IMR-90 (cell line): Measurements from ENCODE around the gene NPEPL1. TPM values are rescaled to one million over a fixed set of nuclear protein-coding genes. Genes with fewer than 3 reads are reported as not detected.

Experiments used
- ATAC-seq: fragments of 200-7000 bp; cut with Tn5 transposase; 2 replicates; pipeline ENCODE4 v1.9.1; 2020; ENCODE audit warnings: low read depth, mild to moderate bottlenecking, moderate library complexity
- BruUV-seq: library from RNA; stranded (reverse); fragments of 400-500 nt; replicated peaks from 2 replicates; lab custom pipeline; 2021; lab: Mats Ljungman, UMichigan
- CTCF ChIA-PET: fragments of 300-600 bp; formaldehyde crosslinking; extraction: SDS; loops from one replicate; lab custom pipeline; 2021; ENCODE audit warnings: antibody characterized with exemption; lab: Yijun Ruan, JAX
- POLR2A ChIA-PET: fragments of 300-600 bp; sonication (Branson Sonifier 250); formaldehyde crosslinking; loops from one replicate; lab custom pipeline; 2022; ENCODE audit warnings: antibody characterized with exemption; ENCODE audit not compliant: unreplicated experiment; lab: Charles Lee
- DNase-seq: peaks from one replicate; pipeline ENCODE4 v3.0.0; 2013
- H2AFZ ChIP-seq: replicated peaks from 2 replicates; pipeline ENCODE3; 2013; ENCODE audit warnings: low read length, mild to moderate bottlenecking; ENCODE audit not compliant: poor library complexity
- H2AK5ac ChIP-seq: 2 replicates; pipeline ENCODE4 v1.6.1; 2013; ENCODE audit warnings: low read depth, low read length, inconsistent platforms
- H2AK9ac ChIP-seq: replicated peaks from 2 replicates; pipeline ENCODE3; 2013; ENCODE audit warnings: mild to moderate bottlenecking, low read depth, low read length, moderate library complexity; ENCODE audit not compliant: poor library complexity
- H2BK120ac ChIP-seq: 2 replicates; pipeline ENCODE4 v1.6.1; 2013; ENCODE audit warnings: low read depth, low read length, inconsistent platforms
- H2BK15ac ChIP-seq: 3 replicates; pipeline ENCODE4 v1.6.1; 2013; ENCODE audit warnings: low read depth, low read length, inconsistent platforms
- H2BK20ac ChIP-seq: 2 replicates; pipeline ENCODE4 v1.6.1; 2013; ENCODE audit warnings: low read depth, mild to moderate bottlenecking, inconsistent platforms, low read length, moderate library complexity
- H2BK5ac ChIP-seq: 2 replicates; pipeline ENCODE4 v1.6.1; 2013; ENCODE audit warnings: mild to moderate bottlenecking, low read depth, low read length, inconsistent platforms; ENCODE audit not compliant: poor library complexity, severe bottlenecking
- H3K14ac ChIP-seq: replicated peaks from 2 replicates; pipeline ENCODE4 v1.6.1; 2013; ENCODE audit warnings: low read depth, low read length, inconsistent platforms
- H3K18ac ChIP-seq: 2 replicates; pipeline ENCODE4 v1.6.1; 2013; ENCODE audit warnings: low read depth, low read length, control low read depth
- H3K23ac ChIP-seq: 2 replicates; pipeline ENCODE4 v1.6.1; 2013; ENCODE audit warnings: low read depth, low read length, inconsistent platforms
- H3K27ac ChIP-seq: 2 replicates; pipeline ENCODE4 v1.5.1; 2013; ENCODE audit warnings: mild to moderate bottlenecking, control low read depth, low read length; ENCODE audit not compliant: insufficient read depth
- H3K27me3 ChIP-seq: 2 replicates; pipeline ENCODE4 v1.6.1; 2013; ENCODE audit warnings: low read length; ENCODE audit not compliant: control insufficient read depth, insufficient read depth
- H3K36me3 ChIP-seq: 2 replicates; pipeline ENCODE4 v1.6.1; 2013; ENCODE audit warnings: low read length, mixed read lengths; ENCODE audit not compliant: control insufficient read depth, insufficient read depth
- H3K4ac ChIP-seq: 2 replicates; pipeline ENCODE4 v1.6.1; 2013; ENCODE audit warnings: low read depth, low read length, inconsistent platforms
- H3K4me1 ChIP-seq: 2 replicates; pipeline ENCODE4 v1.6.1; 2013; ENCODE audit warnings: low read length, mixed read lengths; ENCODE audit not compliant: control insufficient read depth, insufficient read depth
- H3K4me2 ChIP-seq: 2 replicates; pipeline ENCODE4 v1.6.1; 2013; ENCODE audit warnings: low read depth, mild to moderate bottlenecking, control low read depth, low read length, moderate library complexity
- H3K4me3 ChIP-seq: 2 replicates; pipeline ENCODE4 v1.5.1; 2013; ENCODE audit warnings: low read depth, mild to moderate bottlenecking, control low read depth, low read length, moderate library complexity; ENCODE audit not compliant: insufficient read depth
- H3K56ac ChIP-seq: 2 replicates; pipeline ENCODE4 v1.6.1; 2013; ENCODE audit warnings: low read length, inconsistent platforms; ENCODE audit not compliant: insufficient read depth; ENCODE audit errors: extremely low read depth
- H3K79me1 ChIP-seq, 2 experiments: 2 replicates each; pipeline ENCODE4 v1.6.1; 2013; ENCODE audit warnings: low read length in 2 of 2, inconsistent platforms in 1 of 2, low read depth in 1 of 2
- H3K9ac ChIP-seq: 2 replicates; pipeline ENCODE4 v1.6.1; 2013; ENCODE audit warnings: low read depth, low read length, control low read depth
- H3K9me1 ChIP-seq: 2 replicates; pipeline ENCODE4 v1.6.1; 2013; ENCODE audit warnings: low read length, inconsistent platforms; ENCODE audit not compliant: insufficient read depth
- H3K9me3 ChIP-seq: 2 replicates; pipeline ENCODE4 v1.6.1; 2013; ENCODE audit warnings: low read length; ENCODE audit not compliant: control insufficient read depth, insufficient read depth
- H4K20me1 ChIP-seq: 2 replicates; pipeline ENCODE4 v1.6.1; 2013; ENCODE audit warnings: low read length, inconsistent platforms; ENCODE audit not compliant: insufficient read depth
- H4K5ac ChIP-seq: 2 replicates; pipeline ENCODE4 v1.6.1; 2013; ENCODE audit warnings: mild to moderate bottlenecking, low read depth, low read length, control low read depth
- H4K8ac ChIP-seq, 2 experiments: 2 replicates each; pipeline ENCODE4 v1.6.1; 2013; ENCODE audit warnings: low read depth in 2 of 2, low read length in 2 of 2, control low read depth in 1 of 2, inconsistent platforms in 1 of 2
- H4K91ac ChIP-seq: 2 replicates; pipeline ENCODE4 v1.6.1; 2013; ENCODE audit warnings: low read depth, low read length, inconsistent platforms; ENCODE audit not compliant: insufficient read depth
- BHLHE40 ChIP-seq: fragments of 150-350 bp; IDR thresholded peaks from 2 replicates; pipeline ENCODE4 v1.6.1; 2016; ENCODE audit warnings: mild to moderate bottlenecking, low read depth, low read length
- CEBPB ChIP-seq: IDR thresholded peaks from 2 replicates; pipeline ENCODE4 v1.6.1; 2012; ENCODE audit warnings: low read depth, low read length, improper control_type of control experiment
- CHD1 ChIP-seq: IDR thresholded peaks from 2 replicates; pipeline ENCODE4 v1.6.1; 2012; ENCODE audit warnings: low read depth, low read length, improper control_type of control experiment
- CTCF ChIP-seq: conservative IDR thresholded peaks from 2 replicates; pipeline ENCODE4 v1.5.1; 2012; ENCODE audit warnings: mild to moderate bottlenecking, low read depth, low read length, improper control_type of control experiment
- FOS ChIP-seq: fragments of 150-350 bp; IDR thresholded peaks from 2 replicates; pipeline ENCODE4 v1.6.1; 2016; ENCODE audit warnings: low read depth, low read length
- MAFK ChIP-seq: IDR thresholded peaks from 2 replicates; pipeline ENCODE4 v1.6.1; 2012; ENCODE audit warnings: low read depth, low read length, improper control_type of control experiment
- MAZ ChIP-seq: IDR thresholded peaks from 2 replicates; pipeline ENCODE4 v1.6.1; 2012; ENCODE audit warnings: low read depth, mild to moderate bottlenecking, low read length, improper control_type of control experiment, moderate library complexity, borderline replicate concordance
- MXI1 ChIP-seq: IDR thresholded peaks from 2 replicates; pipeline ENCODE4 v1.6.1; 2012; ENCODE audit warnings: low read depth, mild to moderate bottlenecking, low read length, moderate library complexity, borderline replicate concordance
- NFE2L2 ChIP-seq: fragments of 150-350 bp; IDR thresholded peaks from 2 replicates; pipeline ENCODE4 v1.6.1; 2016; ENCODE audit warnings: low read depth, mild to moderate bottlenecking, low read length
- POLR2A ChIP-seq: IDR thresholded peaks from 2 replicates; pipeline ENCODE4 v1.6.1; 2012; ENCODE audit warnings: mild to moderate bottlenecking, low read depth, low read length
- RAD21 ChIP-seq: IDR thresholded peaks from 2 replicates; pipeline ENCODE4 v1.6.1; 2012; ENCODE audit warnings: low read length, improper control_type of control experiment
- RCOR1 ChIP-seq: IDR thresholded peaks from 2 replicates; pipeline ENCODE4 v1.6.1; 2012; ENCODE audit warnings: mild to moderate bottlenecking, low read length, improper control_type of control experiment; ENCODE audit not compliant: insufficient replicate concordance
- RFX5 ChIP-seq: IDR thresholded peaks from 2 replicates; pipeline ENCODE4 v1.8.0; 2012; ENCODE audit warnings: low read depth, mild to moderate bottlenecking, low read length, moderate library complexity
- SMC3 ChIP-seq: fragments of 150-350 bp; IDR thresholded peaks from 2 replicates; pipeline ENCODE4 v1.6.1; 2016; ENCODE audit warnings: low read depth, mild to moderate bottlenecking, antibody characterized with exemption, low read length, moderate library complexity
- USF2 ChIP-seq: fragments of 150-350 bp; IDR thresholded peaks from 2 replicates; pipeline ENCODE4 v1.6.1; 2017; ENCODE audit warnings: mild to moderate bottlenecking, antibody characterized with exemption, low read length, low read depth
- WGBS, 2 experiments: methylation state at CpG; one replicate each; pipeline versions ENCODE4 v1.1.5 to v1.1.7; 2013; ENCODE audit warnings: missing lambda C conversion rate in 2 of 2; ENCODE audit not compliant: insufficient read length in 1 of 2; ENCODE audit errors: extremely low coverage in 2 of 2; 5-methylcytosine and 5-hydroxymethylcytosine counted together
- dilution Hi-C: fragments of 300-500 bp; cut with HindIII; formaldehyde crosslinking; loops from one replicate; pipeline ENCODE4 v1.14.3; 2018; ENCODE audit warnings: low sequenced_read_pairs; ENCODE audit not compliant: unreplicated experiment
- in situ Hi-C: fragments of 300-500 bp; cut with MboI; formaldehyde crosslinking; loops from 3 replicates; pipeline ENCODE4 v1.14.3; 2019; ENCODE audit warnings: low sequenced_read_pairs, inconsistent platforms, mixed read lengths
- intact Hi-C: fragments of 100-400 bp; cut with micrococcal nuclease; formaldehyde crosslinking; loops from 2 replicates; pipeline ENCODE4 v1.10.0; 2022
- polyA plus RNA-seq, 3 experiments: library from polyadenylated mRNA; depleted of rRNA; stranded (reverse); fragments of >200 nt; gene quantifications; 2 replicates each; pipeline ENCODE4 v1.2.3, GENCODE V29; 2012; ENCODE audit warnings: low replicate concordance in 1 of 3
- total RNA-seq: library from RNA; depleted of rRNA; stranded (reverse); fragments of >200 nt; gene quantifications from 2 replicates; pipeline ENCODE4 v1.2.3, GENCODE V29; 2012
- TF ChIP-seq, protein P1 (sequence below): fragments of 150-350 bp; IDR thresholded peaks from 2 replicates; pipeline ENCODE4 v1.6.1; 2016; ENCODE audit warnings: low read depth, mild to moderate bottlenecking, low read length, moderate library complexity, borderline replicate concordance

The NPEPL1 gene
- total and polyA plus RNA-seq, 2 of the 4 experiments (the other 2 are of a cell fraction) = 6.3 to 10.4 TPM

DNA sequence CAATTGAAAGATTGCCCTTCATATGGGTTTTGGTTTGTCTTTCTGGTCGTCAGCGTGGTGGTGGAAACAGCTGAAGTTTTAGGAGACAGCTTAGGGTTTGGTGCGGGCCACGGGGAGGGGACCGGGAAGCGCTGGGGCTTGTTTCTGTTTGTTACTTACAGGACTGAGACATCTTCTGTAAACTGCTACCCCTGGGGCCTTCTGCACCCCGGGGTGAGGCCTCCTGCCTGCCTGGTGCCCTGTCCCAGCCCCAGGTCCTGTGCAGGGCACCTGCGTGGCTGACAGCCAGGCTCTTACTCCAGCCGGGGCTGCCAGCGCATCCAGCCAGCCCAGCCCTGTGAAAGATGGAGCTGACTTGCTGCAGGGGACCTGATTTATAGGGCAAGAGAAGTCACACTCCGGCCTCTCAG is 22.8 kb downstream of the NPEPL1 start:
- H4K20me1 ChIP-seq = no peaks in the 10 kb centered on the region
- H4K8ac ChIP-seq = no peak overlapping the region
- H3K27me3 ChIP-seq = peaks cover 9% of the 10 kb centered on the region
- no peak overlapping the region for H2AK9ac ChIP-seq
- H3K9ac ChIP-seq = no peak overlapping the region
- H3K56ac ChIP-seq = no peak overlapping the region
- no peak overlapping the region for H3K4me2 ChIP-seq
- H2BK120ac ChIP-seq = no peak overlapping the region
- no peak overlapping the region for H2BK5ac ChIP-seq
- H3K18ac ChIP-seq = no peak overlapping the region
- no peak overlapping the region for H4K91ac ChIP-seq
- no peak overlapping the region for H2BK20ac ChIP-seq
- H2AK5ac ChIP-seq = no peak overlapping the region
- H3K79me1 ChIP-seq = no peaks in the 10 kb centered on the region
- POLR2A ChIA-PET = no interaction called here
- no peaks in the 10 kb centered on the region for H3K9me1 ChIP-seq
- no peak overlapping the region for H3K4ac ChIP-seq
- DNase-seq (no peak), ATAC-seq (no peak)
- in situ Hi-C loops = no loop called here
- H3K27ac ChIP-seq = no peak overlapping the region
- H3K23ac ChIP-seq = no peak overlapping the region
- H3K36me3 ChIP-seq = no peaks in the 10 kb centered on the region
- H2BK15ac ChIP-seq = no peak overlapping the region
- no peaks in the 10 kb centered on the region for H3K9me3 ChIP-seq
- dilution Hi-C loops = no loop called here
- WGBS, 2 experiments = 85% methylated on average over 6 of the region's 11 CpGs; no CpG with 5 or more reads in 1 of the 2 experiments
- CTCF ChIA-PET = interaction anchor here (1.1 kb wide), 1 partner anchor 11 kb away, joined by 3 read pairs; no protein-coding TSS in a partner anchor
- TF ChIP-seq NFE2L2 (no peak), RCOR1 (no peak), RFX5 (no peak), SMC3 (no peak), MAFK (no peak), CTCF (no peak), FOS (no peak), CEBPB (no peak), USF2 (no peak), CHD1 (no peak), RAD21 (no peak), MXI1 (no peak), MAZ (no peak), BHLHE40 (no peak), POLR2A (no peak)
- TF ChIP-seq, protein P1, sequence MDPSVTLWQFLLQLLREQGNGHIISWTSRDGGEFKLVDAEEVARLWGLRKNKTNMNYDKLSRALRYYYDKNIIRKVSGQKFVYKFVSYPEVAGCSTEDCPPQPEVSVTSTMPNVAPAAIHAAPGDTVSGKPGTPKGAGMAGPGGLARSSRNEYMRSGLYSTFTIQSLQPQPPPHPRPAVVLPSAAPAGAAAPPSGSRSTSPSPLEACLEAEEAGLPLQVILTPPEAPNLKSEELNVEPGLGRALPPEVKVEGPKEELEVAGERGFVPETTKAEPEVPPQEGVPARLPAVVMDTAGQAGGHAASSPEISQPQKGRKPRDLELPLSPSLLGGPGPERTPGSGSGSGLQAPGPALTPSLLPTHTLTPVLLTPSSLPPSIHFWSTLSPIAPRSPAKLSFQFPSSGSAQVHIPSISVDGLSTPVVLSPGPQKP = no peak
- H3K14ac ChIP-seq = no peak overlapping the region
- no peaks in the 10 kb centered on the region for H3K4me1 ChIP-seq
- intact Hi-C loops = no loop called here
- H3K4me3 ChIP-seq = no peak overlapping the region
- no peak overlapping the region for H2AFZ ChIP-seq
- no TSS peak for BruUV-seq
- H4K5ac ChIP-seq = no peak overlapping the region
